Stomach (tissue), 4 donors: ENCODE results near the gene GNMT.

ENCODE experiments used
- CTCF ChIP-seq, 7 experiments: fragments of 450-650 bp in 4 of 7; fragments of 200-600 bp in 3 of 7; sonication (generic) in 3 of 7; IDR thresholded peaks; one replicate each; pipeline ENCODE4 v1.5.1; 2016 to 2019; ENCODE audit warnings: antibody characterized with exemption in 7 of 7, control low read depth in 2 of 7, mild to moderate bottlenecking in 1 of 7
- POLR2A ChIP-seq, 4 donors: fragments of 450-650 bp; IDR thresholded peaks; one replicate each; pipeline ENCODE4 v1.6.1; 2016; ENCODE audit warnings: antibody characterized with exemption in 4 of 4, control low read depth in 2 of 4, mild to moderate bottlenecking in 1 of 4, moderate library complexity in 1 of 4
- POLR2AphosphoS5 ChIP-seq, 3 donors: sonication (generic); formaldehyde crosslinking; IDR thresholded peaks; one replicate each; pipeline ENCODE4 v1.6.1; 2016; ENCODE audit warnings: antibody characterized with exemption in 3 of 3

- no peak for TF ChIP-seq CTCF (IDR thresholded peaks at IDR 0.05)
- TF ChIP-seq POLR2A (IDR thresholded peaks at IDR 0.05): no peak
- TF ChIP-seq POLR2AphosphoS5 (IDR thresholded peaks at IDR 0.05): no peak
These were observed 9.4 kb downstream of the GNMT start for GRCh38 chr6:42969934-42970333.
